Activated CD4-positive, alpha-beta T cell treated with anti-CD3 and anti-CD28 coated beads for 4 hours (primary cell): ENCODE data around the gene RGS17.
A peak's percentile ranks its signal among the peaks of the same experiment; 100 is the strongest.
"Not testable (repeated sequence)": the region's sequence is repeated elsewhere in the genome, so short reads cannot be mapped to it uniquely, and the experiment has no call there.

Experiments
- DNase-seq, 2 donors: peaks; one replicate each; pipeline ENCODE4 v3.0.0-alpha.2; 2020

Gene RGS17

GRCh38 chr6:153131037-153131981 is at the start of gene RGS17:
RGS17 (minus strand) TSS chr6:153131282; CDS start chr6:153044018, 87,264 bp downstream.
- DNase-seq = peak in 1 of 2 donors; percentile 6

- DNase-seq = no peak
Observed at GRCh38 chr6:153172815-153173214, 41.7 kb upstream of the RGS17 start.

- no peak for DNase-seq
Observed at GRCh38 chr6:153170511-153170910, 39.4 kb upstream of the RGS17 start.

- no peak for DNase-seq
Observed at GRCh38 chr6:153167907-153168306, 36.8 kb upstream of the RGS17 start.

- DNase-seq = no peak
Observed at GRCh38 chr6:153167061-153167891, 36.2 kb upstream of the RGS17 start.

- DNase-seq = no peak
Observed at GRCh38 chr6:153162646-153163045, 31.6 kb upstream of the RGS17 start.

GRCh38 chr6:153162172-153162571 is 31.1 kb upstream of the RGS17 start:
- DNase-seq = no peak

GRCh38 chr6:153160221-153160620 is 29.1 kb upstream of the RGS17 start:
- DNase-seq = no peak

- no peak for DNase-seq
Observed at GRCh38 chr6:153150752-153151440, 19.8 kb upstream of the RGS17 start.

- DNase-seq = no peak
Observed at GRCh38 chr6:153150371-153150751, 19.3 kb upstream of the RGS17 start.

- DNase-seq = no peak
Observed at GRCh38 chr6:153149891-153150290, 18.8 kb upstream of the RGS17 start.

- DNase-seq = no peak
Observed at GRCh38 chr6:153146413-153146812, 15.3 kb upstream of the RGS17 start.

- DNase-seq = no peak
Observed at GRCh38 chr6:153145591-153145990, 14.5 kb upstream of the RGS17 start.

GRCh38 chr6:153143200-153143599 is 12.1 kb upstream of the RGS17 start:
- no peak for DNase-seq

- no peak for DNase-seq
Observed at GRCh38 chr6:153140299-153140698, 9.2 kb upstream of the RGS17 start.

- DNase-seq = no peak
Observed at GRCh38 chr6:153138930-153139329, 7.8 kb upstream of the RGS17 start.

GRCh38 chr6:153135681-153136080 is 4.6 kb upstream of the RGS17 start:
- no peak for DNase-seq

- DNase-seq = not testable (repeated sequence)
Observed at GRCh38 chr6:153133667-153134066, 2.6 kb upstream of the RGS17 start.

- DNase-seq = no peak
Observed at GRCh38 chr6:153130515-153131036, 506 bp downstream of the RGS17 start.

- DNase-seq = no peak
Observed at GRCh38 chr6:153129873-153130514, 1.1 kb downstream of the RGS17 start.

- DNase-seq = no peak
Observed at GRCh38 chr6:153126218-153126617, 4.9 kb downstream of the RGS17 start.

- DNase-seq = no peak
Observed at GRCh38 chr6:153125032-153125431, 6.0 kb downstream of the RGS17 start.
